ENCODE data around the gene RASA3.

DNA sequence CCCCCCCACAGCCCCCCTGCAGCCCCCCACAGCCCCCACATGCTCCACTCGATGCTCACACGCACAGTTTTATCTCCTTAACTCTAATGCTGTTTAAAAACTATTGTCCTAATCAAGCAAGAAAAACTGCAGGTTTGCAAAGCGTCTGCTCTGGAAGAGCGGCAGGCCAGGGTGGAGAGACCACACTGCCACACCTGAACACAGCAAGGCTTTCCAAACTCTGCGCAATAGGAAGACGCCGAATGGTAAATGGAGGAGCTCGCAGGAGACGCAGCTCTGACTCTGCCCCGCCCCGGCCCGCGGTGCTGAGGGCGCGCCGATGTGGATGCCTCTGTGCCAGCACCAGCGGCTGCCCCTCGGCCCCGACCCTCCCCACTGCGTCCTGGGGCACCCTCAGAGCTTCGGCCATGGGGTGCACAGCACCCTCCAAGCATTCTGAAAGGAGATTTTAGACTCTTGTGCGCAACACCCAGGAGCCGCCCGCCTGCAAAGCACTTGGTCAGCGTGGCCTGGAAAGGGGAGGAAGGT is 32.4 kb downstream of the RASA3 start:
- TF ChIP-seq ZNF274 (IDR thresholded peaks at IDR 0.05; ENCODE audit: low read depth, low read length) (no peak), SUZ12 (IDR thresholded peaks at IDR 0.05; ENCODE audit: extremely low read depth, insufficient read depth, insufficient read length) (no peak)

Measured in NT2/D1 (cell line).